ENCODE measurements around the gene CYP1B1.

- no peak for TF ChIP-seq CTCF (IDR thresholded peaks at IDR 0.05 in 4 of 5, conservative IDR thresholded peaks at IDR 0.05 in 1 of 5)
- TF ChIP-seq POLR2A (IDR thresholded peaks at IDR 0.05) = no peak
Measured at GRCh38 chr2:38098421-38099098, 22.6 kb upstream of the CYP1B1 start.

Data from gastrocnemius medialis (tissue), 4 donors.